GM10847 (cell line): ENCODE data around the gene EEF1G.

Experiments used
- POLR2A ChIP-seq: IDR thresholded peaks from 2 replicates; pipeline ENCODE4 v1.6.1; 2011; ENCODE audit not compliant: insufficient read length; ENCODE audit errors: extremely low read depth

EEF1G gene, protein sequence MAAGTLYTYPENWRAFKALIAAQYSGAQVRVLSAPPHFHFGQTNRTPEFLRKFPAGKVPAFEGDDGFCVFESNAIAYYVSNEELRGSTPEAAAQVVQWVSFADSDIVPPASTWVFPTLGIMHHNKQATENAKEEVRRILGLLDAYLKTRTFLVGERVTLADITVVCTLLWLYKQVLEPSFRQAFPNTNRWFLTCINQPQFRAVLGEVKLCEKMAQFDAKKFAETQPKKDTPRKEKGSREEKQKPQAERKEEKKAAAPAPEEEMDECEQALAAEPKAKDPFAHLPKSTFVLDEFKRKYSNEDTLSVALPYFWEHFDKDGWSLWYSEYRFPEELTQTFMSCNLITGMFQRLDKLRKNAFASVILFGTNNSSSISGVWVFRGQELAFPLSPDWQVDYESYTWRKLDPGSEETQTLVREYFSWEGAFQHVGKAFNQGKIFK

DNA sequence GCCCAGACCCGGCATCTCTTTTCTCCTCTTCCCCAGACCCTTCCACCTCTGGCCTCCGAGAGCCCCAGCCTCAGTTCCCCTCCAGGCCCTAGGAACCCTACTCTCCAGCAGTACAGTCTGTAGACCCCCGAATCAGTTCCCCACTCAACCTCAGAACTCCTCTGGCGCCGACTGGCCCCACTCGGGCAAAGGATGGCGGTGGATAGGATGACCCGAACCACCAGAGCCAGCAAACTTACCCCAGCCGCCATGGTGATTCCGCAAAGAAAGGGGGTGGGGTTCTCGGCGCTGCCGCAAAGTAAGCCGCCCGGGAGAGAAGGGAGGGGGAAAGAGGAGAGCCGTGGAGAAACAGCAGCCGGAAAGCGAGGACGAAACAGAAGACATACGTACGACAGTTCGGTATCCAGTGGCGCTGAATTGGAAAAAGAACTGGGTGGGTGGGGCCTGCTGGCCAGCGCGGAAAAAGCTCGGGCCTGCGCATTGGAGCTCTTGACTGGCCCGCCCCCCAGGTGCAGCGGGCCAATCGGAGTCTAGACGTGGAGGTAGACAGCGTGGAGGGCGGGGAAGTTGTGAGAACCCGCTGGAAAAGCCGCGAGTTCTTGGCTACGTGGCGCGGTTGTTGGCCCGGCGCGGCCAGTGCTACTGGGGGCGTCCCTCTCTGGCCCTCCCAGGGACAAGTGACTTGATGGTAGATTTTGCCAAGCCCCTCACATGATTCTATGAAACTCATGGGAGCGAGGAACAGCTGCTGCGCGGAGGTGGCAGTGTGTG lies at the start of gene EEF1G:
TSS of gene EEF1G (minus strand) at position 300 of the 771 bp plus-strand sequence. CDS start at position 251, 49 bp downstream.
- peak; percentile 62 for TF ChIP-seq POLR2A

DNA sequence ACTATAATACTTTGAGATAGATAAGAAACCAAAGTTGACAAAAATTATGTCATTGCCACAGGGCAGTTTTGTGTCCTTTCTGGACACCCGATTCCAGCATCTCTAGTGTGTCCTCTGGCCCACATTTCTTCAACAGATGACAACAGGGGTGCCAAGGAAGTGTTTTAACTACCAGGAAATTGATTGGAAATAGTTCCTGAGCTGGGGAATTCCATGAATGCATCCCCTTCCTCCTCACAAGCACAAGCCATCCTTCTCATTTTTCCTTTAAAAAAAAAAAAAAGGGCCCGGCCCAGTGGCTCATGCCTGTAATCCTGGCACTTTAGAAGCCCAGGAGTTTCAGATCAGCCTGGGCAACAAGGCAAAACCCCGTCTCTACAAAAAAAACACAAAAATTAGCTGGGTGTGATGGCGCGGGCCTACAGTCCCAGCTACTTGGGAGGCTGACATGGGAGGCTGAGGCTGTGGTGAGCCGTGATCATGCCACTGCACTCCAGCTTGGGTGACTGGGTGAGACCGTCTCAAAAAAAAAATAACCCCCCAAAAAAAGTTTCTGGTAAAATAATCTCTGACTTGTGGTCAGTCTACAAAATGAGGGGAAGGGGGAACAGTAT lies 48.9 kb upstream of the EEF1G start:
- no peak for TF ChIP-seq POLR2A

DNA sequence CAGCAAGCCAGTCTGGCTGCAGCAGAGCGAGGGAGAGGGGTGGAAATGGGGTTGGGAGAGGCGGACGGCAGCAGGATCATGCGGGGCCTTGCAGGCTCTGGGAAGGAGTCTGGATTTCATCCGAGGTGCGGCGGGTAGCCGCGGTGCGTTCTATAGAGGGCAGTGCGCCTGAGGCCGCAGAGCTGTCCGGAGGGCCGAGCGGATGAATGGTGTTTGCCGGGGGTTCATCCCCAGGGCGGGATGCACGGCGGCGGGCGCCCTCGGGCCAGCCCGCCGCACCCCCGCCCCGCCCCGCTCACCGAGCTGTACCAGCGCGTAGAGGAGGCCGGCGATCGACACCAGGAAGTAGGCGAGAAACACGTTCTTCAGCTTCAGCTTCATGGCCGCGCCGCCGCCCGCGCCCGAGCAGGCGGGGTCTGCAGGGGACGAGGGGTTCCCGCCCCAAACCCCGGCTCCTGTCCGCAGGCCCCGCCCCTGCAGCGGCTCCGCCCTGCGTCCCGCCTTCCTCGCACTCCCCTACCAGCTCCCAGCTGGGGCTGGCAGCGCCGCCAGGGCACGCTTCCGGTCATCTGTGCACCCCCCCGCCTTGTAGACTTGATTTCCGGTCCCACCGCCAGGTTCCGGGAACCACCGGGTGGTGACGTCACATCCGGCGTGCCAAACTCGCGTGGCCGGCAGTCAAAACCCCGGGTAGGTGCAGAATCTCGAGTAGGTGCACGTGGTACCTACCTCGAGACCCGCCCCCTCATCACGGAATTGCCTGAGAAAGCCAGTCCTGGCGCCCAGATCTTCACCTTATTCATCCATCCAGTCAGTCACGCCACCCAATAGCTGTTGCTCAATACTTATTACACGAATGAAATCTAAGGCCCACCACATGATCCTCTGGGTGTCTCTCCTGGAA lies 48.1 kb upstream of the EEF1G start, which contains the start of gene B3GAT3:
TSS of gene B3GAT3 (minus strand) at position 420 of the 904 bp plus-strand sequence. CDS start at position 381, 39 bp downstream.
- TF ChIP-seq POLR2A = peak; percentile 67

DNA sequence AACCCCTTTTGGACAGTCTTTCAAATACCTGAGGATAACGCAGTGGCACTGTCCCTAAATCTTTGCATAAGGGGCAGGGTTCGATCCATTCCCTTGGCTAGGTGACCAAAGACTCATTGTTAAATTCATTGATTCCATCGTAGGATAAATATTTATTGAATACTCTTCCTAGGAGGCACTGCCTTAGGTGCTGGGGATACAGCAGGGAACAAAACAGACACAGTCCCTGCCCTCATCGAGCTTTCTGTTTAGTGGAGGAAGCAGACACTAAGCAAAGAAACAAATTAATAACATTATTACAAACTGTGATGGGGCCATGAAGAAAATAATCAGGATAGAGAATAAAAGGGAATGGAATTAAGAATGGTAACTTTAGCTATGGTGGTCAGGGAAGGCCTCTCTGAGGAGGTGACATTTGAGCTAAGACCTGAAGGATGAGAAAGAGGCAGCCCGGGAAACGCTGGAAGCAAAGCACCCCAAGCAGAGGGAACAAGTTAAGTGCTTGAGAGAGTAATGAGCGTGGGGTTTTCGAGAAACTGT lies 47.4 kb upstream of the EEF1G start:
- TF ChIP-seq POLR2A = no peak

DNA sequence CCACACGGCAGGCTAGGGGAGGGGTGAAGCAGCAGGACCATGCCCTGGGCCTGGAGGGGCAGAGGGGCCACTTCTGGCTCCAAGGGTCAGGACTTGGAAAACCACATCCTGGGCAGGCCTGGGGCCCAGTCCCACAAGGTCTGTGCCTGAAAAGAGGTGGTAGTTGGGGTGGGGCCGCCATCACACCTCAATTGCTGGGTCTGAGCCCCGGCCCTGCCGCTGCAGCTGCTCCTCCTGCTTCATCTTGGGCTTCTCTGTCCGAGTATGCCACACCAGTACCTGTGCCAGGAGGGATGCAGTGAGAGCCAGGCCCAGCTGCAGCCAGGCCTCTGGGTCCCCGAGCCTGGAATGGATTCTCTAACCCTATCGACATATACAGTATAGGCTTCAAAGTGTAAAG lies 41.8 kb upstream of the EEF1G start:
- no peak for TF ChIP-seq POLR2A

DNA sequence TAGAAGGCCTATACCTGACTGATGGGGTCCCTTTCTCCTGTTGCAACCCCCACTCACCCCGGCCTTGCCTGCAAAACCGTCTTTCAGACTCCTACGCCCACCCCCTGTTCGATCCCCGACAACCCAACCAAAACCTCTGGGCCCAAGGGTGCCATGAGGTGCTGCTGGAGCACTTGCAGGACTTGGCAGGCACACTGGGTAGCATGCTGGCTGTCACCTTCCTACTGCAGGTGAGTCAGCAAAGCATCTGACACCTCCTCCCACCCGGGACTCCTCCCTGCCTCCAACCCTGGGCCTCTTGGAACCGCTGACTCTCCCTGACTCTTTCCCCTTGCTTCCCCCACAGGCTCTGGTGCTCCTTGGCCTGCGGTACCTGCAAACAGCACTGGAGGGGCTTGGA lies 40.6 kb upstream of the EEF1G start:
- no peak for TF ChIP-seq POLR2A

DNA sequence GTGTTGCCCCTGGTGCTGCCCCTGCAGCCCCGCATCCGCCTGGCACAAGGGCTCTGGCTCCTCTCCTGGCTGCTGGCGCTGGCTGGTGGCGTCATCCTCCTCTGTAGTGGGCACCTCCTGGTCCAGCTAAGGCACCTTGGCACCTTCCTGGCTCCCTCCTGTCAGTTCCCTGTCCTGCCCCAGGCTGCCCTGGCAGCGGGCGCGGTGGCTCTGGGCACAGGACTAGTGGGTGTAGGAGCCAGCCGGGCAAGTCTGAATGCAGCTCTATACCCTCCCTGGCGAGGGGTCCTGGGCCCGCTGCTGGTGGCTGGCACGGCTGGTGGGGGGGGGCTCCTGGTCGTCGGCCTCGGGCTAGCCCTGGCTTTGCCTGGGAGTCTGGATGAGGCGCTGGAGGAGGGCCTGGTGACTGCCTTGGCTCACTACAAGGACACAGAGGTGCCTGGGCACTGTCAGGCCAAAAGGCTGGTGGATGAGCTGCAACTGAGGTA lies 39.6 kb upstream of the EEF1G start:
- TF ChIP-seq POLR2A = no peak

DNA sequence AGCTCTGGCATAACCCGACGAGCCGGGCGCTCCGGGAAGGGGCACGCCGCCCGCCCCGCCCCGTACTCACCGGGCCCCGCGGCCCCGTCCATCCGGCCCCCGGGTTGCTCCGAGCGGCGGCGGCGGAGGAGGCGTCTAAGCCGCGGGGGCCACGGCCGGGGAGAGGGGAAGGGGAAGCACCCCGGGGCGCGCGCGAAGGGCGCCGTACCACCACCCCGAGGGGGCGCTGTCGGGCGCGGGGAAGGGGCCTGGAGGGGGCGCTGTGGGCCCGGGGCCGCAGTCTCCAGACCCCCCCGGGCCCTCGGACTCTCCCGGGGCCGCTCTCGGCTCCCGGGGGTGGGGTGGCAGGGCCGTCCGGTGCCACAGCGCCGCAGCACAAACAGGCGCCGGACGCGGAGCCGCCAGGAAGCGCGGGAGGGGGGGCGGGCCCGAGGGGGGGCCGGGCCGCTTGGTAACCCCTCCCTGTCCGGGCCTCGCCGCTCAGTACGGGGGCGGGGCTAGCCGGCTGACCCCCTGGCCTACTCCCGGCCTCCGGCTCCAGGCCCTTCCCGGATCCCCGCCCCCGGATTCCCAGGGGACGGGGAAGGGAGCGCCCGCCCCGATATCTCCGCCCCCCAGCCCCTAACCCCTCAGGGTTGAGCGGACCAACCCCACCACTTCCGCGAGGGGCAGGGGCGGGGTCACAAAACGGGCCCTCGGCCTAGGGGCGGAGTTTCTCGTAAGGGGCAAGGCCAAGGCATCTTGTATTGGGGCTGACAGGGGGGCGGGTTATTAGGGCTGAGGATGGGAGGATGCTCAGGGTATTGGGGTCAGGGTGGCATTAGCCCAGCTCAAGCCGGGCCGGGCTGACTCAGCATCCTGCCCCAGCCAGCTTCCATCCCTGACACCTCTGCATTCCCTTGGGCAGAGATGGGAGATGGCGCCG lies 38.9 kb upstream of the EEF1G start, which contains the start of the genes EML3 and ROM1:
TSS of gene EML3 (minus strand) at position 410 of the 925 bp plus-strand sequence. CDS start at position 92, 318 bp downstream.
TSS of gene ROM1 (plus strand) at position 892 of the 925 bp plus-strand sequence. CDS start at position 917, 25 bp downstream.
- TF ChIP-seq POLR2A = no peak

DNA sequence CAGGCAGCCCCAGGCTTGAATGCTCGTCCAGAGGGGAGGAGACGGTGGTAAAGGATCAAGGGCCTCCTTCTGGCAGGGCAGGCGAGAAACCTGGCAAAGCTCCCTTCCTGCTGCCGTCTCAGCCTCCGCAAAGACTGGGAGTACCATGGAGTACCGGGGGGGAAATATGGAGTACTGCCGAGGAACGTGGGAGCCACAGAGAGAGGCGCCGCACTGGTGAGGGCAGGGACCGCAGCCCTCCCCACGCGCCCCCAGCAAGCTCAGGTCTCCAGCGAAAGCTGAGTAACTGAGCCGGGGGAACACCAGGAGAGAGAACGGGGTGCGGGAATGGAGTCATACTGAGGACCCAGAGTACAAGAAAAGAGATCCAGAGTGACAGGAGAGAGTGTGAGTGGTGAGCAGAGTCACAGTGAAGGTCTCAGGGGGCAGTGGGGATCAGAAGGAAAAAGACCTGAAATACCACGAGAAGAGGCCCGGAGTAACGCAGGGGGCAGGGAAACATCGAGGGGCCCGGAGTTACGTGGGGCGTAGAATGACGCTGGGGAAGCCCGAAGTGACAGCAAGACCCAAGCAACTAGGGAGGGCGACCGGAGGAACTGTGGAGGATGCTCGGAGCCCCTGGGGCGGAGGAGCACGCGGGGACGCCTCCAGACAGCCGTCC lies 38.1 kb upstream of the EEF1G start:
- TF ChIP-seq POLR2A = no peak

DNA sequence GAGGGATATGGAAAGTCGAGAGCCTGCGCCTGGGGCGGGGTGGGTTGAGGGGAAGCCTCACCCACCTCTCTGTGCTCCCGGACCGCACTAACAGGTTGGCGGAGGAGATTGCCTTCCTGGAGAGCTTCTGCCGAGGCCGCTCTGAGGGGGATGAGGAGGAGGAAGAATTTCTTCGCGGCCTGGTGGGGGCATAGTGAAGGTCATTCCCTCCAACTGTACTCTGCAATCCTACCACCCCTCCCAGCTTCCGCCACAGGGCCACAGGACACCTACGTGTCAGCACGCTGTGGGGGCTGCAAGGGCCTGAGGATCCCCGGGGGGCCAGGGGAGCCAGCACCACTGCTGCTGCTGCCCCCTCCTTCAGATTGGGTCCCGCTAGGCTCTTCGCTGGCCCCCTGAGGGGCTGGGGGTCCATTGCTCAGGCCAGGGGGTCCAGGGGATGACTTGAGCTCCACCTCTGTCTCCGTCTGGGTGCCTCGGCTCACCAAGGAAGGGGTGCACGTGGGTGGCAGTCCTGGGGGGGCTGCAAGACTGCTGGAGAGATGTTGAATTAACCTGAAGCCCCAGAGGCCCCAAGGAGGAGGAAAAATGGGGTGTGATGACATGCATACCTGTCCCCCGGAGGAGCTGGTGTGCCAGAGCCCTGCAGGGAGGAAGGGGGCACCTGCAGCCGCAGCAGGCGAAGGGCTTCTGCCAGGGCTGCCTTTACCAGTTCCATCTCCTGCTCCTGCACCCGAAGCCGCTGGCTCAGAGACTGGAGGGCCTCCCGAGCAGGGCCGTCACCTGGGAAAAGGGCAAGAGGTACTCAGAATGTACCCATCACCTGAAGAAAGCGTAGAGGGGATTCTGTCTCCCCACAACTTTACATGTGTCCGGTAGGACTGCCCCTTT lies 37.4 kb upstream of the EEF1G start:
- no peak for TF ChIP-seq POLR2A

DNA sequence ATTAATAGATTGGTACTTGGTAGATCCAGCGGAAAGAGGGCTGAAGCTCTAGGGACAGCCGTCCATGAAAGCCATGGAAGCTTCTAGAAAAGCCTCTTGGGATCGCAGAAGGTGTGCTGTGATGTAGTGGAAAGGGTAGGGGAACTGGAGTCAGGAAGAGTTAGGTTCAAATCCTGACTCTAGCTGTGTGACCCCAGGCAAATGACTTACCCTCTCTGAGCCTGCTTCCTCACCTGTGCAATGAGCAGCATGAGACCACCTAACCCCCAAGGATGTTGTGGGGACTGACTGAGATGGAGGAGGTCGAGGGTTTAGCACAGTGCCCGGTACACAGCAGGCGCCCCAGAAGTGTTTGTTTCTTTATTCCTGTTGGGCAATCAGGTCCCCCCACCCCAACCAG lies 36.7 kb upstream of the EEF1G start:
- TF ChIP-seq POLR2A = no peak
